ENCODE data around the gene WDR62. TPM values are rescaled to one million over a fixed set of nuclear protein-coding genes. Genes with fewer than 3 reads are reported as not detected.

Gene WDR62
- total and polyA plus RNA-seq, 2 of the 8 experiments (the other 6 are each of a cell fraction or from before 2014, with no cell fraction given): 28.2 to 39.5 TPM

DNA sequence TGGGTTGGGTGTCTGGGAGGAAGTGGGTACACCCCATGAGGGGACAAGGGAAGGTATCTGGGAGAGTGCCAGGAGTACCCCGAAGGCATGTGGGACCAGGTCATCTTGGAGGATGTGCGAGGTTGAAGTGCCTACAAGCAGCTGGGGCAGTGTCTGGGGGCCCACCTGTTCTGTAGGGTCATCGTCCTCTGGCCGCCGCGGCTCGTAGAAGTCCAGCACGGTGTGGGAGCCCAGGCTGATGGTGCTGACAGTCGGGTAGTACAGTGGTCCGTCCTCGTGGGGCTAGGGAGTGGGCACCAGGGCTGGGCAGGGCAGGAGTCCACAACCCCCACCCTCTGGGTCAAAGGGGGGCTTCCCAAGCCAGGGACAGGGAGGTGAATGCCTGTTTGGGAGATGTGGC lies 44.3 kb upstream of the WDR62 start:
- H2BK20ac ChIP-seq (ENCODE audit: low read length): no peak overlapping the region
- no peak overlapping the region for H3K4me3 ChIP-seq (ENCODE audit: extremely low read depth in 1 of 4, insufficient read depth in 2 of 4, low read depth in 3 of 4, low read length in 4 of 4)
- peaks cover 0 to 16% (median 8%) of the 10 kb centered on the region in 4 experiments; a peak in 5 of 7 replicates for H3K4me1 ChIP-seq (replicated peaks in 1 of 4; ENCODE audit: control insufficient read depth in 3 of 4, insufficient read depth in 4 of 4, low read length in 3 of 4)
- no peak for DNase-seq (ENCODE audit: low read depth in 1 of 2, low spot score in 2 of 2)
- no peak overlapping the region for H2AK5ac ChIP-seq (ENCODE audit: low read depth, low read length)
- ChIA-PET CTCF (ENCODE audit: partially characterized antibody) (interaction anchor here (1.5 kb wide), 1 partner anchor 41 kb away, joined by 7 read pairs; no protein-coding TSS in a partner anchor), POLR2A (ENCODE audit: partially characterized antibody) (no interaction called here)
- no peak overlapping the region for H3K23ac ChIP-seq (ENCODE audit: insufficient read length)
- H3K4ac ChIP-seq (replicated peaks; ENCODE audit: insufficient read length, low read depth, low read length): no peak overlapping the region
- H3K27me3 ChIP-seq (replicated peaks in 1 of 4; ENCODE audit: control insufficient read depth in 3 of 4, extremely low read depth in 1 of 4, insufficient read depth in 3 of 4, low read length in 3 of 4): no peaks in the 10 kb centered on the region
- H4K91ac ChIP-seq (replicated peaks; ENCODE audit: insufficient read length, low read length): no peak overlapping the region
- no peak overlapping the region for H4K8ac ChIP-seq (ENCODE audit: extremely low read depth, insufficient read depth, low read length)
- peaks cover 18% of the 10 kb centered on the region for H3K23me2 ChIP-seq (ENCODE audit: low read depth, low read length)
- H2AFZ ChIP-seq (ENCODE audit: low read length): no peak overlapping the region
- 0 out of 2 replicates have a peak overlapping the region, but pooled peaks have one; percentile 46 for H2BK15ac ChIP-seq (ENCODE audit: low read length)
- no peaks in the 10 kb centered on the region for H3K79me1 ChIP-seq (ENCODE audit: low read depth, low read length)
- no peaks in the 10 kb centered on the region for H3K9me3 ChIP-seq (ENCODE audit: insufficient read depth in 2 of 2, low read depth in 1 of 2, low read length in 1 of 2)
- H3K9ac ChIP-seq (replicated peaks in 1 of 4; ENCODE audit: extremely low read depth in 1 of 4, low read depth in 3 of 4, low read length in 3 of 4): no peak overlapping the region; a peak in 1 of 7 replicates
- H3K14ac ChIP-seq (ENCODE audit: insufficient read length): no peak overlapping the region
- H4K5ac ChIP-seq (ENCODE audit: insufficient read length, low read depth, low read length): no peak overlapping the region
- H2BK120ac ChIP-seq (replicated peaks; ENCODE audit: low read depth, low read length): no peak overlapping the region
- no peak overlapping the region for H2BK5ac ChIP-seq (ENCODE audit: low read depth, low read length)
- H3K27ac ChIP-seq (ENCODE audit: low read depth, low read length): no peak overlapping the region
- H3K18ac ChIP-seq (ENCODE audit: extremely low read depth, low read length): no peak overlapping the region
- WGBS, 2 experiments (ENCODE audit: extremely low coverage in 1 of 2, insufficient coverage in 1 of 2, insufficient read length in 1 of 2, insufficient replicate concordance in 2 of 2, low coverage in 1 of 2, low lambda C conversion rate in 2 of 2, missing lambda C conversion rate in 1 of 2): 98% methylated on average over 11 of the region's 11 CpGs; no CpG with 5 or more reads in 1 of the 2 experiments
- no peak for FAIRE-seq
- no peaks in the 10 kb centered on the region for H3K36me3 ChIP-seq (ENCODE audit: control insufficient read depth in 2 of 4, insufficient read depth in 4 of 4, low read length in 3 of 4)
- peaks cover 0 to 5% of the 10 kb centered on the region in 2 experiments; a peak in 1 of 4 replicates for H3K79me2 ChIP-seq (ENCODE audit: control insufficient read depth in 1 of 2, insufficient read depth in 2 of 2, low read length in 2 of 2)
- no peaks in the 10 kb centered on the region for H4K20me1 ChIP-seq (replicated peaks in 1 of 2; ENCODE audit: control insufficient read depth in 1 of 2, insufficient read depth in 2 of 2, low read length in 2 of 2)
- H2BK12ac ChIP-seq (ENCODE audit: low read depth, low read length): peak overlapping the region; percentile 90; the same call in 1 of the 2 replicates
- H3K4me2 ChIP-seq (ENCODE audit: insufficient read depth in 1 of 2, low read depth in 2 of 2, low read length in 2 of 2): no peak overlapping the region; a peak in 1 of 4 replicates
- H3K56ac ChIP-seq (replicated peaks; ENCODE audit: insufficient read length, low read depth, low read length): no peak overlapping the region
